Adipocyte (in vitro differentiated cells): ENCODE measurements around the gene ANKUB1.
A peak's percentile ranks its signal among the peaks of the same experiment; 100 is the strongest.

Experiments
- DNase-seq: peaks from one replicate; pipeline ENCODE4 v3.0.0-alpha.2; 2015; ENCODE audit warnings: low read depth
- H3K27me3 ChIP-seq: replicated peaks from 2 replicates; pipeline ENCODE4 v1.7.0; 2013; ENCODE audit warnings: mild to moderate bottlenecking, low read length, moderate library complexity; ENCODE audit not compliant: control insufficient read depth, insufficient read depth
- H3K36me3 ChIP-seq: 2 replicates; pipeline ENCODE4 v1.7.0; 2013; ENCODE audit warnings: low read length, mild to moderate bottlenecking, moderate library complexity; ENCODE audit not compliant: control insufficient read depth, insufficient read depth, severe bottlenecking
- H3K4me1 ChIP-seq: 2 replicates; pipeline ENCODE4 v1.7.0; 2013; ENCODE audit warnings: mild to moderate bottlenecking, low read length, moderate library complexity; ENCODE audit not compliant: control insufficient read depth, insufficient read depth
- H3K4me3 ChIP-seq: 2 replicates; pipeline ENCODE4 v1.7.0; 2013; ENCODE audit warnings: mild to moderate bottlenecking, low read length, moderate library complexity
- H3K9ac ChIP-seq: 2 replicates; pipeline ENCODE4 v1.7.0; 2013; ENCODE audit warnings: mild to moderate bottlenecking, low read length, moderate library complexity
- H3K9me3 ChIP-seq: 2 replicates; pipeline ENCODE4 v1.7.0; 2013; ENCODE audit warnings: mild to moderate bottlenecking, low read length, moderate library complexity; ENCODE audit not compliant: control insufficient read depth

The ANKUB1 gene

DNA sequence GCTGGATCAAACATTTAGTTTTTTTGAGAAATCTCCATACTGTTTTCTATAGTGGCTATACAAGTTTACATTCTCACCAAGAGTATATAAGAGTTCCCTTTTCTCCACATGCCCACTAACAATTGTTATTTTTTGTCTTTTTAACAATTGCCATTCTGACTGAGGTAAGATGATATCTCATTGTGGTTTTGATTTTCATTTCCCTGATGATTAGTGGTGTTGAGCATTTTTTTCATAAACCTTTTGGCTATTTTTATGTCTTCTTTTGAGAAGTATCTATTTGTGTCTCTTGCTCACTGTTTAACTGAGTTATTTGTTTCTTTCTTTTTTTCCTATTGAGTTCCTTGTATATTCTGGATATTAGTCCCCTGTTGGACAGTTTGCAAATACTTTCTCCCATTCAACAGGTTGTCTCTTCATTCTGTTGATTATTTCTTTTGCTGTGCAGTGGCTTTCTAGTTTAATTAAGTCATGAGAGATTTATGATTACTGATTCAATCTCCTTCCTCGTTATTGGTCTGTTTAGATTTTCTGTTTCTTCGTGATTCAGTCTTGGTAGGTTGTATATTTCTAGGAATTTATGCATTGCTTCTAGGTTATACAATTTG, 13.9 kb upstream of the ANKUB1 start:
- Histone ChIP-seq H3K36me3 (no peaks in the 10 kb centered on the region), H3K9me3 (no peaks in the 10 kb centered on the region), H3K4me3 (no peak overlapping the region), H3K9ac (no peak overlapping the region), H3K27me3 (no peaks in the 10 kb centered on the region), H3K4me1 (peaks cover 16% of the 10 kb centered on the region)
- no peak for DNase-seq

GRCh38 chr3:149801639-149802038, 9.3 kb upstream of the ANKUB1 start:
- Histone ChIP-seq H3K9me3 (no peaks in the 10 kb centered on the region), H3K9ac (no peak overlapping the region), H3K27me3 (no peaks in the 10 kb centered on the region), H3K36me3 (no peaks in the 10 kb centered on the region), H3K4me3 (no peak overlapping the region), H3K4me1 (no peaks in the 10 kb centered on the region)
- DNase-seq, result no peak

- Histone ChIP-seq H3K9me3 (no peaks in the 10 kb centered on the region), H3K27me3 (no peaks in the 10 kb centered on the region), H3K36me3 (no peaks in the 10 kb centered on the region), H3K9ac (no peak overlapping the region), H3K4me3 (no peak overlapping the region), H3K4me1 (no peaks in the 10 kb centered on the region)
- DNase-seq, result no peak
These were observed 8.8 kb upstream of the ANKUB1 start for GRCh38 chr3:149801195-149801594.

GRCh38 chr3:149800693-149801092, 8.3 kb upstream of the ANKUB1 start:
- H3K27me3 ChIP-seq, result no peaks in the 10 kb centered on the region
- no peak overlapping the region for H3K9ac ChIP-seq
- H3K9me3 ChIP-seq, result no peaks in the 10 kb centered on the region
- no peak overlapping the region for H3K4me3 ChIP-seq
- DNase-seq, result no peak
- H3K4me1 ChIP-seq, result no peaks in the 10 kb centered on the region
- H3K36me3 ChIP-seq, result no peaks in the 10 kb centered on the region

GRCh38 chr3:149796026-149796425, 3.7 kb upstream of the ANKUB1 start:
- H3K4me1 ChIP-seq, result no peaks in the 10 kb centered on the region
- H3K9me3 ChIP-seq, result no peaks in the 10 kb centered on the region
- no peak overlapping the region for H3K9ac ChIP-seq
- H3K4me3 ChIP-seq, result no peak overlapping the region
- H3K27me3 ChIP-seq, result no peaks in the 10 kb centered on the region
- H3K36me3 ChIP-seq, result no peaks in the 10 kb centered on the region
- DNase-seq, result no peak

DNA sequence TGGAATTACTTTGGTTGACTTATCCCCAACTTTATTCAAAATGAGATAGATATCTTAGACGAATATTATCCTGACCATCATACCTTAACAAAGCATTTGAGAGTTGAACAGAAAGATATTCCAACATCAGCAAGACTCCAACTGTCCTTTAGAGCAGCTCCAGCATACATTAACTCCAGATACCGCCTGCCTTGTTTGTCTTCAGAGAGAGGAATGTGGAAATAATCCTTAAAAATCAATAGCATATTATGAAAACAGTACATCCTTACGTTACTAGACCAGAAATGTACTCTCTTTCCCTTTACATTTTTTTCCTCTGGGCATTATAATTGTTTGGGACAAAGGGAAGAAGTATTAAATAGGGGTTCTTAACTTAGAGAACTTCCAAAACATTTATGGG, 1.7 kb downstream of the ANKUB1 start:
- DNase-seq, result peak; percentile 46
- Histone ChIP-seq H3K4me1 (no peaks in the 10 kb centered on the region), H3K4me3 (no peak overlapping the region), H3K9ac (no peak overlapping the region), H3K27me3 (no peaks in the 10 kb centered on the region), H3K9me3 (no peaks in the 10 kb centered on the region), H3K36me3 (no peaks in the 10 kb centered on the region)

GRCh38 chr3:149790268-149790667, 2.1 kb downstream of the ANKUB1 start:
- H3K36me3 ChIP-seq, result no peaks in the 10 kb centered on the region
- H3K9ac ChIP-seq, result no peak overlapping the region
- H3K27me3 ChIP-seq, result no peaks in the 10 kb centered on the region
- no peaks in the 10 kb centered on the region for H3K9me3 ChIP-seq
- no peak overlapping the region for H3K4me3 ChIP-seq
- DNase-seq, result peak; percentile 40
- H3K4me1 ChIP-seq, result no peaks in the 10 kb centered on the region

DNA sequence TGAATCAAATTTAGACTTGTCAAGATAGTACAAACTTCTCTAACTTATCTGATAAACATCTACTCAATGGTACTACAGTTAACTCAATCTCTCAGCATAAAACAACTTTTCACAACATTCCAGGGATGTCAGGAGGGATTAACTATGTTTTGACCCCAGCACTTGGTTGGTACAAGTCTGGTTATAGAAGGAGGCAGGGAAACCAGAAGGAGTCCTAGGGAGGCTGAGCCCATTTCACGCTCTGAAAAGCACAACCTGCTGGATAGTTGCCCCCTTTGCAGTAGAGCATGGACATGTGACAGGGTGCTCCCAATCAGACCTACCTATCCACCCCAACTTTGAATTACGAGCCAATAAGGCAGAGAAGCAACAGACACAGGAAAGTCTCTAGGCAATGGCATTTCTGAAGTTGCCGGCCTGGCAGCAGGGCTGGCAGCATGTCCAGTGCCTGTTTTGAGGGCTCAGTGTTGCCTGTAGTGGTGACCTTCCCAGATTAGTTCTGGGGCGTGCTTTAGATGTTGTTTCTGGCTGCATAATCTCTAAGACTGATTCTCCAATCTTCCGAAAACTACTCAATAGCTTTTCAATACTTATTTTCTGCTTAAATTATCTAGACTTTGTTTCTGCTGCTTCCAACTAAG, 8.2 kb downstream of the ANKUB1 start:
- peaks cover 17% of the 10 kb centered on the region for H3K4me1 ChIP-seq
- H3K4me3 ChIP-seq, result no peak overlapping the region
- no peaks in the 10 kb centered on the region for H3K36me3 ChIP-seq
- no peaks in the 10 kb centered on the region for H3K27me3 ChIP-seq
- H3K9me3 ChIP-seq, result no peaks in the 10 kb centered on the region
- peak; percentile 36 for DNase-seq
- H3K9ac ChIP-seq, result peak overlapping the region; percentile 3

DNA sequence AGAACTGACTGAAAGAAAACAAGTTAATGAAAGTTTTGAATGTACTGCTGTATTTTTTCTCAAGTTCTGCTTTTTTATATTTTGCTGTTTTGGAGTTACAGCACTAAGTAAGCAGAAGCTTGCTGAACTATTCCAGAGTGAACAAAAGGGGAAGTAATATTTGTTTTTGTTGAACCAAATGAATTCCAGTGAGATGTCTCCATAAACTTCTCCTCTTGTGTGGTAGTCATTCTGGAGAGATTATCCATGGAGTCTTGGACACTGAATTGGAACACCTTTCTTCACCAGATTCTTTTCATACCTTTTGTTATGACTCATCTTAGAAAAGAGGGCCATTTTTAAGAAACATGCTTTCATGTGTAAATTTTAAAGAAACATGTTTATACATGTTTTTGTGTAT, 8.8 kb downstream of the ANKUB1 start:
- H3K27me3 ChIP-seq, result no peaks in the 10 kb centered on the region
- peaks cover 17% of the 10 kb centered on the region for H3K4me1 ChIP-seq
- DNase-seq, result peak; percentile 64
- peak overlapping the region; percentile 44 for H3K4me3 ChIP-seq
- peak overlapping the region; percentile 68 for H3K9ac ChIP-seq
- no peaks in the 10 kb centered on the region for H3K36me3 ChIP-seq
- no peaks in the 10 kb centered on the region for H3K9me3 ChIP-seq

DNA sequence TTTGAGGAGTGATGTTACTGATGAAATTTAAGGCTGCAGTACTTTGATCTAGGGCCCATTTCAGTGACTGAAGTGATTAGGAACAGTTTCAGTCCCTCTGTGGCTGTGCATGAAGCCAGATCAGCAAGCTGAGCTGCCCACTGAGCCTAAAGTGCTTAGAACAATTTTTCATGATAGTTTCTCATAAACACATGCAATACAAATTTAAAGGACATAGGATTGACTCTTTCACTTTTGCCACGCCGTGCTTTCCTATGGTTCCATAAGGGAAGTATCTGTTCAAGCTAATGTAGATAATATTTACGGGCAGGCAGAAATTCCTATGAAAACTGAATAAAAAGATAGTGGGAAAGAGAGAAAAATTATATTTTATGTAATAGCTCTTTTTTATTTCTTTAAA, 10.6 kb downstream of the ANKUB1 start:
- H3K9ac ChIP-seq, result no peak overlapping the region
- H3K4me1 ChIP-seq, result peaks cover 17% of the 10 kb centered on the region
- no peaks in the 10 kb centered on the region for H3K27me3 ChIP-seq
- no peak for DNase-seq
- H3K36me3 ChIP-seq, result no peaks in the 10 kb centered on the region
- H3K9me3 ChIP-seq, result no peaks in the 10 kb centered on the region
- H3K4me3 ChIP-seq, result no peak overlapping the region

DNA sequence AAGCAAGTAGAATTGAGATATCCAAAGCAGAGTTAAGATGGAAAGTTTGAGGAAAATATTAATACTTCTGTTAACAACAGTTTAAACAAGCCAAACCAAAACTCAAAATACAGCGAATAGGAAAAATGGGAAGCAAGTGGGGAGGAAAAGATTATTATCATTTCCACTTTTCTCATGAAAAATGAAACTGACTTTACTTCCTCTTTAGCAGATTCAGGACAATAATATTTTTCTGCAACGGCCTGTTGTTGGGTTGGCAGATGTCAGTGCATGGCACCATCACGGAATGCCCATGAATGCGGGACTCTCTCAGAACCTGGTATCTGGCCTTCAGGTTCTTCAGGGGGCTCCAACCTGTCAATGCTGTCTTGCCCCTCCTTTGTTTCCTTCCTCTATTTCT, 11.1 kb downstream of the ANKUB1 start:
- no peaks in the 10 kb centered on the region for H3K9me3 ChIP-seq

More for the DNA sequence above, 11.1 kb downstream of the ANKUB1 start:
- H3K4me3 ChIP-seq, result no peak overlapping the region
- DNase-seq, result no peak
- H3K4me1 ChIP-seq, result peaks cover 17% of the 10 kb centered on the region
- no peaks in the 10 kb centered on the region for H3K27me3 ChIP-seq
- H3K9ac ChIP-seq, result no peak overlapping the region
- H3K36me3 ChIP-seq, result no peaks in the 10 kb centered on the region
